GM10266 (cell line): Measurements from ENCODE around the gene B2M.
"Not testable (repeated sequence)": the region's sequence is repeated elsewhere in the genome, so short reads cannot be mapped to it uniquely, and the experiment has no call there.

Experiments used
- DNase-seq: peaks from one replicate; pipeline ENCODE4 v3.0.0; 2012; ENCODE audit errors: extremely low spot score
- TF ChIP-seq, protein P1 (sequence below): IDR thresholded peaks from 2 replicates; pipeline ENCODE4 v1.5.1; 2012; ENCODE audit warnings: mild to moderate bottlenecking, low read depth; ENCODE audit not compliant: control insufficient read depth, insufficient read depth; ENCODE audit errors: missing control alignments

Gene B2M

DNA sequence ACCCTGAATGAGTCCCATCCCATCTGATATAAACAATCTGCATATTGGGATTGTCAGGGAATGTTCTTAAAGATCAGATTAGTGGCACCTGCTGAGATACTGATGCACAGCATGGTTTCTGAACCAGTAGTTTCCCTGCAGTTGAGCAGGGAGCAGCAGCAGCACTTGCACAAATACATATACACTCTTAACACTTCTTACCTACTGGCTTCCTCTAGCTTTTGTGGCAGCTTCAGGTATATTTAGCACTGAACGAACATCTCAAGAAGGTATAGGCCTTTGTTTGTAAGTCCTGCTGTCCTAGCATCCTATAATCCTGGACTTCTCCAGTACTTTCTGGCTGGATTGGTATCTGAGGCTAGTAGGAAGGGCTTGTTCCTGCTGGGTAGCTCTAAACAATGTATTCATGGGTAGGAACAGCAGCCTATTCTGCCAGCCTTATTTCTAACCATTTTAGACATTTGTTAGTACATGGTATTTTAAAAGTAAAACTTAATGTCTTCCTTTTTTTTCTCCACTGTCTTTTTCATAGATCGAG is 4.5 kb downstream of the B2M start:
- no peak for DNase-seq
- TF ChIP-seq, protein P1, sequence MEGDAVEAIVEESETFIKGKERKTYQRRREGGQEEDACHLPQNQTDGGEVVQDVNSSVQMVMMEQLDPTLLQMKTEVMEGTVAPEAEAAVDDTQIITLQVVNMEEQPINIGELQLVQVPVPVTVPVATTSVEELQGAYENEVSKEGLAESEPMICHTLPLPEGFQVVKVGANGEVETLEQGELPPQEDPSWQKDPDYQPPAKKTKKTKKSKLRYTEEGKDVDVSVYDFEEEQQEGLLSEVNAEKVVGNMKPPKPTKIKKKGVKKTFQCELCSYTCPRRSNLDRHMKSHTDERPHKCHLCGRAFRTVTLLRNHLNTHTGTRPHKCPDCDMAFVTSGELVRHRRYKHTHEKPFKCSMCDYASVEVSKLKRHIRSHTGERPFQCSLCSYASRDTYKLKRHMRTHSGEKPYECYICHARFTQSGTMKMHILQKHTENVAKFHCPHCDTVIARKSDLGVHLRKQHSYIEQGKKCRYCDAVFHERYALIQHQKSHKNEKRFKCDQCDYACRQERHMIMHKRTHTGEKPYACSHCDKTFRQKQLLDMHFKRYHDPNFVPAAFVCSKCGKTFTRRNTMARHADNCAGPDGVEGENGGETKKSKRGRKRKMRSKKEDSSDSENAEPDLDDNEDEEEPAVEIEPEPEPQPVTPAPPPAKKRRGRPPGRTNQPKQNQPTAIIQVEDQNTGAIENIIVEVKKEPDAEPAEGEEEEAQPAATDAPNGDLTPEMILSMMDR, result no peak

DNA sequence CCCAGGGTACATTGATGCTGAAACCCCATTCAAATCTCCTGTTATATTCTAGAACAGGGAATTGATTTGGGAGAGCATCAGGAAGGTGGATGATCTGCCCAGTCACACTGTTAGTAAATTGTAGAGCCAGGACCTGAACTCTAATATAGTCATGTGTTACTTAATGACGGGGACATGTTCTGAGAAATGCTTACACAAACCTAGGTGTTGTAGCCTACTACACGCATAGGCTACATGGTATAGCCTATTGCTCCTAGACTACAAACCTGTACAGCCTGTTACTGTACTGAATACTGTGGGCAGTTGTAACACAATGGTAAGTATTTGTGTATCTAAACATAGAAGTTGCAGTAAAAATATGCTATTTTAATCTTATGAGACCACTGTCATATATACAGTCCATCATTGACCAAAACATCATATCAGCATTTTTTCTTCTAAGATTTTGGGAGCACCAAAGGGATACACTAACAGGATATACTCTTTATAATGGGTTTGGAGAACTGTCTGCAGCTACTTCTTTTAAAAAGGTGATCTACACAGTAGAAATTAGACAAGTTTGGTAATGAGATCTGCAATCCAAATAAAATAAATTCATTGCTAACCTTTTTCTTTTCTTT is 5.8 kb downstream of the B2M start:
- TF ChIP-seq, protein P1, result no peak
- no peak for DNase-seq

DNA sequence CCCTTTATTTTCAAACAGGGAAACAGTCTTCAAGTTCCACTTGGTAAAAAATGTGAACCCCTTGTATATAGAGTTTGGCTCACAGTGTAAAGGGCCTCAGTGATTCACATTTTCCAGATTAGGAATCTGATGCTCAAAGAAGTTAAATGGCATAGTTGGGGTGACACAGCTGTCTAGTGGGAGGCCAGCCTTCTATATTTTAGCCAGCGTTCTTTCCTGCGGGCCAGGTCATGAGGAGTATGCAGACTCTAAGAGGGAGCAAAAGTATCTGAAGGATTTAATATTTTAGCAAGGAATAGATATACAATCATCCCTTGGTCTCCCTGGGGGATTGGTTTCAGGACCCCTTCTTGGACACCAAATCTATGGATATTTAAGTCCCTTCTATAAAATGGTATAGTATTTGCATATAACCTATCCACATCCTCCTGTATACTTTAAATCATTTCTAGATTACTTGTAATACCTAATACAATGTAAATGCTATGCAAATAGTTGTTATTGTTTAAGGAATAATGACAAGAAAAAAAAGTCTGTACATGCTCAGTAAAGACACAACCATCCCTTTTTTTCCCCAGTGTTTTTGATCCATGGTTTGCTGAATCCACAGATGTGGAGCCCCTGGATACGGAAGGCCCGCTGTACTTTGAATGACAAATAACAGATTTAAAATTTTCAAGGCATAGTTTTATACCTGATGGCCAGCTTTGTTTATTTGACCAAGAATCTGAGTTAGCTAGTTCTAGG is 7.0 kb downstream of the B2M start:
- TF ChIP-seq, protein P1, result no peak
- DNase-seq, result no peak

DNA sequence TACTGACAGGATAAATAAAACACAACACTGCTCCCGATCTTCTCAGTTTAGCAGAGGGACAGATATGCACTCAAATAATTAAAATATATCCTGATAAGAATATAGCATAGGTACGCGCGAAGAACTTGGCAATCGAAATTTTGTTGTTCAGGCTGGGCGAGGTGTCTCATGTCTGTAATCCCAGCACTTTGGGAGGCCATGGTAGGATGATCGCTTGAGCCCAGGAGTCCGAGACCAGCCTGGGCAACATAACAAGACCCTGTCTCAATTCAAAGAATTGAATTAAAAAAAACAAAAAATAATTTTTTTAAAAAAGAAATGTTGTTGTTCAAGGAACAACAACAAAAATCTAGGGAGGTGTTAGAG is 7.6 kb downstream of the B2M start:
- no peak for DNase-seq
- TF ChIP-seq, protein P1, result no peak

DNA sequence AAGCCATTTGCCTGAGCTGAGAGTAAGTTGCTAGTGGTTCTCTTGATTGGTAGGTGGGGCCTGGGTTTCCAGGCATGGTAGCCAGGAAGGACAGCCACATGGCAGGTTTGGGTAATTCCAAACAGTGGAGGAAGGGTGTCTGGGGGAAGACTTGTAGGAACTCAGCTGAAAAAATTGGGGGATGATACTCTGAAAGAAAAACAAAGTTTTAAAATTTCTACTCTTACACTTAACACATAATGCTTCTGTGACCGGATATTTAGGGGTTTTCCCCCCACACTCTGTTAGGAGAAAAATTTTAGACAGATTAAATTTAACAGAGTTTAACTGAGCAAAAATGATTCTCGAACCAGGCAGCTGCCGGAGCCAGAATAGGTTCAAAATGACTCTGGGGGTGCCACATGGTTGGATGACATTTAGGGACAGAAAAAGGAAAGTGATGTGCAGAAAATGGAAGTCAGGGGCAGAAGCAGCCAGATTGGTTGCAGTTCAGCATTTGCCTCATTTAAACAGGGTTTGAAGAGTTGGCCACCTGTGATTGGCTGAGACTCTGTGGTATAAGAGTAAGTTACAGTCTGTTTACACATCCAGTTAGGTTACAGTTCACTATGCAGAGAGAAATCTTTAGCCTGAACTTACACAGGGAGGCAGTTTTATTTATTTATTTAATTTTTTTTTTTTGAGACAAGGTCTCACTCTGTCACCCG is 8.1 kb downstream of the B2M start:
- TF ChIP-seq, protein P1, result no peak
- DNase-seq, result peak; percentile 36

DNA sequence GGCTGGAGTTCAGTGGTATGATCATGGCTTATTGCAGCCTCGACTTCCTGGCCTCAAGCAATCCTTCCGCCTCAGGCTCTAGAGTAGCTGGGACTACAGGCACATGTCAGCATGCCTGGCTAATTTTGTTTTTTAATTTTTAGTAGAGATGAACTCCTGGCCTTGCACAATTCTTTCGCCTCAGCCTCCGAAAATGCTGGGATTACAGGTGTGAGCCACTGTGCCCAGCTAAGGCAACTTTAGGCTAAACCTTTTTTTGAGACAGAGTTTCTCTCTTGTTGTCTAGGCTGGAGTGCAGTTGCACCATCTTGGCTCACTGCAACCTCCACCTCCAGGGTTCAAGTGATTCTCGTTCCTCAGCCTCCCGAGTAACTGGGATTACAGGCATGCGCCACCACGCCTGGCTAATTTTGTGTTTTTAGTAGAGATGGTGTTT is 8.7 kb downstream of the B2M start:
- not testable (repeated sequence) for DNase-seq

DNA sequence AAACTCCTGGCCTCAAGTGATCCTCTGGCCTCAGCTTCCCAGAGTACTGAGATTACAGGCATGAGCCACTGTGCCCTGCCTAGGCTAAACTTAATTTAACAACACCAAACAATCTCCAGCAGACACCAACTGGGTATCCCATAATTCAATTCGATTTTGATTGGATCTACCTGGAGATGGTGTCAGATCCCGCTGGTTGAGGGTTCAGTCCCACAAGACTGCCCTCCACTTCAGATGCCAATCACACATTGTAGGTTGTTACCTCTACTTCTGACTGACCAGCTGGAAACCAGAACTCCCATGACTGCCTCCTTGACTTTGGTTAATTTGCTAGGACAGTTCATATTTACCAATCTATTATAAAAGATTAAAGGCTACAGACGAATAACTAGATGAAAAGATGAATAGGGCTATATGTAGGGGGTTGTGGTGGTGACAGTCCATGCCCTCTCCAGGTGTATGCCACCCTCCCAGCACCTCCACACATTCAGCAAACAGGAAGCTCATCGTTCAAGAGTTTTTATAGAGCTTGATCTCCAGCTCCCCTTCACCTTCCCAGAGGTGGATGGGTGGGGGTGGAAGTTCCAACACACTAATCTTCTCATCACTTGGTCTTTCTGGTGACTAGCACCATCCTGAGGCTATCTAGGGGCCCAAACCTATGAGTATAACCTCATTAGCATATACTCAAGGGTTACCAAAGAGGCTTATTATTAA is 9.3 kb downstream of the B2M start:
- DNase-seq, result no peak

More for the DNA sequence above, 9.3 kb downstream of the B2M start:
- TF ChIP-seq, protein P1, result no peak
